Muscle layer of duodenum (tissue), 2 donors: ENCODE data around the gene CAMKV.
"Not testable (repeated sequence)": the region's sequence is repeated elsewhere in the genome, so short reads cannot be mapped to it uniquely, and the experiment has no call there.

Experiments used
- H3K27ac ChIP-seq: one replicate; pipeline ENCODE4 v1.7.0; 2013; ENCODE audit warnings: mild to moderate bottlenecking, low read length
- H3K27me3 ChIP-seq: one replicate; pipeline ENCODE4 v1.7.0; 2013; ENCODE audit warnings: low read depth, mild to moderate bottlenecking, control low read depth, low read length
- H3K36me3 ChIP-seq, 2 donors: one replicate each; pipeline ENCODE4 v1.7.0; 2013; ENCODE audit warnings: low read length in 2 of 2, control low read depth in 1 of 2, mild to moderate bottlenecking in 1 of 2; ENCODE audit not compliant: insufficient read depth in 2 of 2, control insufficient read depth in 1 of 2
- H3K4me1 ChIP-seq, 2 donors: one replicate each; pipeline ENCODE4 v1.7.0; 2013; ENCODE audit warnings: low read length in 2 of 2, mild to moderate bottlenecking in 2 of 2, control low read depth in 1 of 2, moderate library complexity in 1 of 2; ENCODE audit not compliant: insufficient read depth in 2 of 2, control insufficient read depth in 1 of 2
- H3K4me3 ChIP-seq, 2 donors: one replicate each; pipeline ENCODE4 v1.7.0; 2013; ENCODE audit warnings: low read length in 2 of 2, low read depth in 1 of 2, mild to moderate bottlenecking in 1 of 2
- H3K9me3 ChIP-seq, 2 donors: one replicate each; pipeline ENCODE4 v1.7.0; 2013; ENCODE audit warnings: low read length in 2 of 2, control low read depth in 1 of 2, mild to moderate bottlenecking in 1 of 2; ENCODE audit not compliant: control insufficient read depth in 1 of 2
- donor health status: healthy.

Gene CAMKV

DNA sequence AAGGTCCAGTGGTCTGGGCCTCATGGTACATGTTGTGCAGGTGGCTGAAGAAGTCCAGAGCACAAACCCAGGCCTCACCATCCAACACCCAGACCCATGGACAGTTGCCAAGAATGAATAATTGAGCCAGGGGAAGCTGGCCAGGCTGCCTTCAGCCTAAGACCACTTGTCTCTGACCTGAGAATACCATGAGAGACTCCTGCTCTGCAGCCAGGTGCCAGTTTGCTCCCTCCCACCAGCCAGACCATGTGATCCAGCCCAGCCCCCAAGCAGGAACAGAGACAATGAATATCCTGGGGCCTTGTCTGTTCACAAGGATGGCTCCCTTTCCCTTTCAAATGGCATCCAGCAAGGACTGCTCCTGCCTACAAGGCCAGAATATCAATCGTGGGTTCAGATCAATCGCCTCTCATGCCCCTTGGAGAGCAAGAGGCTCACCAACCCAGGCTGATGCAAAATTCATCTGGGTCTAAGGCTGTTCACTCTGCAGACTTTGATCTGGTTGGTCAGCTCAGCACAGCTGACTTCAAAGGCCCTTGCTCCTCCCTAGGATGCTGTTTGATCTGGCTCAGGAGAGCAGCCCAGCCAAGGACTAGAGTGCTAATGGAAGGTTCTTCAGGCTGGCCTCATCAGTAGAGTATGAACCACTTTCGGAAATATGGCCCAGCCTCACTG lies 26.7 kb downstream of the CAMKV start:
- no peak overlapping the region for H3K27ac ChIP-seq
- H3K9me3 ChIP-seq, result no peaks in the 10 kb centered on the region
- H3K27me3 ChIP-seq, result no peaks in the 10 kb centered on the region
- no peak overlapping the region for H3K4me3 ChIP-seq
- H3K4me1 ChIP-seq, result peaks cover 4 to 25% of the 10 kb centered on the region in 2 donors
- no peaks in the 10 kb centered on the region for H3K36me3 ChIP-seq

DNA sequence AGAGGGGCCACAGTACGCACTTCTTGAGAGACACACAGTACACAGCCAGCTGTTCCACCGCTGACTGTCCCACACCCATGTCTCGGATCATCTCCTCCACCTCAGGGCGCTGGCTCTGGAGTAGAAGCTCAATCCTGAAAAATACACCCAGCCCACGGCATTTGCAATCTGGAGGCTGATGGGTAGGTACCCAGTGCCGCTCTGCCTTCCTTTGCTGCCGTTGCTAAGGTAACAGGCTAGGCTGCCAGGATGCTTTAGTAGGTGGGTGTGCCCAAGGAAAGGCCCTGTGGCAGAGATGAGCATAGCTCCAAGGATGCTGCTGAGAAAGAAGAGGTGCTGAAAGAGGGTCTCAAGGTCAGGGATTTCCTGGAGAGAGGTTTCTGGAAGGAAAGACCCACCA lies 27.9 kb downstream of the CAMKV start:
- no peak overlapping the region for H3K27ac ChIP-seq
- no peaks in the 10 kb centered on the region for H3K9me3 ChIP-seq
- H3K4me3 ChIP-seq, result no peak overlapping the region
- H3K4me1 ChIP-seq, result peaks cover 4 to 25% of the 10 kb centered on the region in 2 donors
- no peaks in the 10 kb centered on the region for H3K36me3 ChIP-seq
- H3K27me3 ChIP-seq, result no peaks in the 10 kb centered on the region

DNA sequence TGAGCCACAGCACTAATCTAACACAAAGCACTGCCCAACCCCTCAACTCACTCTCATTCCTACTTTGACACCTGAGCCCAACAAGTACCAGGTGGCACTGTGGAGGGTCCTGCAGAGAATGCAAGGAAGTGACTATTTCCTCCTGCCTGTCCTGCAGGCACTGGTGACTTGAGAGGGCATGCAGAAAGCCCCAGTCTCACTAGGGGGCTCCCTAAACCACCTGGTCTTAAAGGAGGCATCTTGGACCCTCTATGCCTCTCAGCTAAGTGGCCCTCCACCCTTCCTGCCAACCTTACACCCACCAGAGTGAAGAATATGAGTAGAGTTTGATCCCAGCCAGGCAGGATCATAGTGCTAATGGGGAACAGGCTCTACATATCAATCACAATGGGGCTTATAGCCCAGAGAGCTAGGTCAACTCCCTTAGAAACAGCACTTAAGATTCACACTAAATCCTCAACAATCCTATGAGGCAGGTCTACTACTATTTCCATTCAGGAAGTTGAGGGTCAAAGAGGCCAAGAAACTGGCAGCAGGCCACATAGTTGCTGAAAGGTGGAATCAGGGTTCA lies 28.5 kb downstream of the CAMKV start:
- no peak overlapping the region for H3K4me3 ChIP-seq
- H3K27me3 ChIP-seq, result no peaks in the 10 kb centered on the region
- H3K4me1 ChIP-seq, result peaks cover 4 to 25% of the 10 kb centered on the region in 2 donors
- no peak overlapping the region for H3K27ac ChIP-seq
- no peaks in the 10 kb centered on the region for H3K9me3 ChIP-seq
- H3K36me3 ChIP-seq, result no peaks in the 10 kb centered on the region

DNA sequence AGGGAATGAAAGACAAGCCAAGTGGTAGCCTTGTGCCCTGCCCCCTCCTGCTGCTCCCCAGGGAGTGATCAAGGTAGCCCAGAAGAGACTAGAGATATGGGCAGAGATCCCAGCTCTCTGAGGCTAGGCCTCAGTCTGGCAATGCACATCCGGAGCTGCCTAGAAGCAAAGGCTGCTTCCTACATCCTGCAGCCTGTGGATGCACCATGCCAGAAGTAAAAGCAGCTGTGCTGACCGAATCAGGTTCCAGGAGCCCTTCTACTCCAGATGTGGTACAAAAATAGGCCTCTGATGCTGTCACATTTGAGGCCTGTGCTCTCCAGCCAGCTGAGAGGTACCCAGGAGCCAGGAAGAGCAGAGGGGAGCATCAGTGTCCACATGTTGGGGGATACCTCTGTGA lies 29.3 kb downstream of the CAMKV start:
- Histone ChIP-seq H3K27ac (no peak overlapping the region), H3K4me3 (no peak overlapping the region), H3K27me3 (no peaks in the 10 kb centered on the region), H3K9me3 (no peaks in the 10 kb centered on the region), H3K36me3 (no peaks in the 10 kb centered on the region), H3K4me1 (peaks cover 4 to 25% of the 10 kb centered on the region in 2 donors)

DNA sequence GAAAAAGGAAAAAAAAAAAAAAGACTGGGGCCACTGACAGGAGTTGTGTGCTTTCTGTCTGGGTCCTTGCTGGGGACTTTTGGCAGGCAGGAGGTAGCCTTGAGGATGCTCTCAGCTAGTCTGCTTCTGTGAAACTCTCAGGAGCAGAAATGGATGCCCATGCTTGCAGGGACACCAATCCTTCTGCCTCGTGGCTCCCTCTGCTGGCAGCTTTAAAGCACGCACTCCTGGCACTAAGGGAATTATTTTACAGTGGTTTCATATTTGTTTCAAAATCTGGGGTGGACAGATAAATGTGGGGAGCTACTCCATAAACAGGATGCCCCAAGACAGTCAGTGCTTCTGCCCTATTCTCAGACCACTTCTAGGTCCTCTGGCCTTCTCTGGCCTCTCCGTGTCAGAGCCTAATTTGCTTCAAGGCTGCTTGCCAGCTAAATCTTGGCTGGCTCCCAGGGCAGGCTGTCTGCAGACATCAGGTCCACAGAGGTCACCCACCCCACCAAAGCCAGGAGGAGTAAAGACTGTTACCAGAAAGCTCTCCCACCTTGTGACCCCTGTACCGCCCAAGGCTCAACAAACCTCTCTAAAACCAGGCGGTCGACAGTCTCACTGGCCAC lies 30.4 kb downstream of the CAMKV start:
- no peak overlapping the region for H3K27ac ChIP-seq

DNA sequence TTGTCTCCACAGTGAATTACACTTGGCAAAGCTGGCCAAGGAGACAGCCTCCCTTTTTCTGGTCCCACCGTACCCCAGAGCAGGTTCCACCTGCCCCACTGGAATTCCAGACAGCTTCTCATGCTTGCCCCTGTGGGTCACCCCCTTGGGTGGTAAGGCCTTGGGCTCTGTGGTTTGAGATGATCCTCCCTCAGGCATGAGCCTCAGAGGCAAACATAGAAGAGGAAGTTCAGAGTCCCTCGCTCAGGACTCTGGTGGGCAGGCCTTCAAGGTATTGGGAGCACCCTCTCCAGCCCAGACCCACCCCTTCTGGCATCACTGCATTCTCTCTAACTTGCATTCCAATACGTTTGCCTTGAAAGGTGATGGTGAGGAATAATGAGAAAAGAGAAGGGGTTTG lies 38.4 kb downstream of the CAMKV start:
- no peak overlapping the region for H3K27ac ChIP-seq
- H3K36me3 ChIP-seq, result no peaks in the 10 kb centered on the region

More for the DNA sequence above, 30.4 kb downstream of the CAMKV start:
- H3K4me1 ChIP-seq, result peaks cover 4 to 25% of the 10 kb centered on the region in 2 donors
- no peaks in the 10 kb centered on the region for H3K27me3 ChIP-seq
- no peaks in the 10 kb centered on the region for H3K9me3 ChIP-seq
- H3K4me3 ChIP-seq, result no peak overlapping the region
- H3K36me3 ChIP-seq, result no peaks in the 10 kb centered on the region

DNA sequence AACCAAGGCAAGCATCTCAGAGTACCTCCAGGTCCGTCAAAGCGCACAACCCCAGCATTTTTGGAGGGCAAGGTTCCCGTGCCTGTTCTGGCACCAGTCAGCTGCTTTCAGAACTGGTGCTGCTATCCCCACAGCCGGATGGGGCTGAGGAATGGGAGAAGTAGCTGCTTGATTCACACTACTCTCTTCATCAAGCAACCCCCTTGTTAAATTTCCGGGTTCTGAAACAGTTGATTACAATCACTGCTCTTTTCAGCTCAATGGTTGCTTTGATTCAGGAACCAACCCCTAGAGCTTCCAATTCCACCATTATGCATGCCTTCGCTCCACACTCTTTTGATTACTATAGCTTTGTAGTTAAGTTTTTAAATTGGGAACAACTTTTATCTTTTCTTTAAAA lies 43.7 kb downstream of the CAMKV start:
- Histone ChIP-seq H3K9me3 (no peaks in the 10 kb centered on the region), H3K36me3 (no peaks in the 10 kb centered on the region), H3K4me1 (no peaks in the 10 kb centered on the region), H3K27ac (no peak overlapping the region), H3K4me3 (no peak overlapping the region), H3K27me3 (no peaks in the 10 kb centered on the region)

More for the DNA sequence above, 38.4 kb downstream of the CAMKV start:
- Histone ChIP-seq H3K4me1 (no peaks in the 10 kb centered on the region), H3K27me3 (no peaks in the 10 kb centered on the region), H3K4me3 (no peak overlapping the region), H3K9me3 (no peaks in the 10 kb centered on the region)

DNA sequence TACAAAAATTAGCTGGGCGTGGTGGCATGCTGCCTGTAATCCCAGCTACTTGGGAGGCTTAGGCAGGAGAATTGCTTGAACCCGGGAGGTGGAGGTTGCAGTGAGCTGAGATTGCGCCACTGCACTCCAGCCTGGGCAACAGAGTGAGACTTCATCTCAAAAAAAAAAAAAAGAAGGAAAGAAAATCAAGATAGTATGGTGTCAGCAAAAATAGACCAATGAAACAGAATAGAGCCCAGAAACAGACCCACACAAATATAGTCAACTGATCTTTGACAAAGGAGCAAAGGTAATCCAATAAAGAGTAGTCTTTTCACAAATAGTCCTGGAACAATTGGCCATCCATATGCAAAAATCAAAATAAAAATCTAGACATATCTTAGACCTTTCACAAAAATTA lies 46.6 kb downstream of the CAMKV start:
- H3K9me3 ChIP-seq, H3K36me3 ChIP-seq, H3K4me1 ChIP-seq, H3K4me3 ChIP-seq, H3K27me3 ChIP-seq, H3K27ac ChIP-seq: not testable (repeated sequence)

DNA sequence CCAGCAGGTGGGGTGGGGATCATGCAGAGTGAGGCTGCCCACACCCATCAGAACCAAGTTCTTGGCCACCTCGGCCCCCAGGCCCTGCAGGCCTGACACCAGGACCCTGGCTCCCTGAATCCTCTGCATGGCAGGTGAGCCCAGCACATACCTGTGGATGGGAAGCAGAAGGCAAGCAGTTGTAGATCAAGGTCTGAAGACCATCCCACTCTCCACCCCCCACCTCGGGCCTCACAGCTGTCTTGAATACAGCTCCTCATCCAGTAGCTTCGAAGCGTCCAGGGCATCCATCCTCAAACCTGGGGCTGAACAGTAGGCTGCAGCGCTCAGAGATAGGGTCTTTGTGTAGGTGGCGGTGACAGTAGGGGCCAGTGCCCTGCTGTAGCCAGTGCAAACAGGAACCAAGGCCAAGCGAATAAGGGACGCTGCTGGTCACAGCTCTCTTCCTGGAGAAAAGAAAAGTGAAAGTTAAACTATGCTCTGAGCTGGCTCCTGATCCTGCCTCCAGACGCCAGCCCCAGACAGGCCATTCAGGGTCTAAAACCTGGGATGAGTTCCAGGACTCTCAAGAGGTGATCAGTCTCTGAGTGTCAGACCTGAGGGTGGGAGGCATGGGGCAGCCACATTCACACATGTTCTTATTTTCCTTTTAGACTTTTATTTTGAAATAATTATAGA lies 56.1 kb downstream of the CAMKV start, which contains the start of gene UBA7:
UBA7 (minus strand) TSS at position 457 of the 678 bp plus-strand sequence; CDS start at position 291, 166 bp downstream.
- peaks cover 24 to 31% of the 10 kb centered on the region in 2 donors for H3K36me3 ChIP-seq
- peaks cover 7 to 27% of the 10 kb centered on the region in 2 donors for H3K4me1 ChIP-seq
- H3K27me3 ChIP-seq, result no peaks in the 10 kb centered on the region
- H3K9me3 ChIP-seq, result no peaks in the 10 kb centered on the region
- peak within 1 kb of the TSS; percentile 87 for H3K27ac ChIP-seq
- peak within 1 kb of the TSS; percentile 79 to 89 for H3K4me3 ChIP-seq

DNA sequence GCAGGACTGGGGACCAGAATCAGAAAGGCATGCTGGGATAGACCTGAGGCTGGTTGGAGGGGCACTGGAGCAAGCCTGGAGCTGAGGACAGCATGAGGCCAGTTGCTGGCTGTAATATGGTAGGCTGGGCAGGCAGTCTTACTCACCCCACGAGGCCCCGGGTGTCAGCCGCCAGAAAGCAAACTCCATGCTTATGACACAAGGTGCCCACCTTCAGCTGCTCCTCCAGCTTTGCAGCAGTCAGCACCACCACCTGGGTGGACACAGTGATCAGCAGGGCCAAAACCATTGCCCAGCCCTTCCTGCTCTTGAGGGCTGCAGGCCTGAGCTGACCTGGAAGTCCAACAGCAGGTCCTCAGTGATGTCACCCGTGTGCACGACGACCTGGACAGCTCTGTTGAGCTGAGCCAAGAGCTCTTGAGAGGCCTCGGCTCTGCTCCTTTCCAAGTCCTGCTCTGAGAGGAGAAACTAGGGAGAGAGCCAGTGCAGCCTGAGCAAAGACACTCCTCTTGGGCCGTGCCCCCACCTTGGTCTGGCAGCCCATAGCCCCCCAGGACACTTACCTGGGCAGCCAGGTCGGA lies 56.7 kb downstream of the CAMKV start:
- H3K27ac ChIP-seq, result peak overlapping the region; percentile 87

More for the DNA sequence above, 56.7 kb downstream of the CAMKV start:
- H3K36me3 ChIP-seq, result peaks cover 28 to 35% of the 10 kb centered on the region in 2 donors
- H3K27me3 ChIP-seq, result no peaks in the 10 kb centered on the region
- H3K4me3 ChIP-seq, result peak overlapping the region; percentile 79 to 89
- H3K4me1 ChIP-seq, result peaks cover 7 to 30% of the 10 kb centered on the region in 2 donors
- no peaks in the 10 kb centered on the region for H3K9me3 ChIP-seq
